K562 (cell line): ENCODE data around the gene MBNL1. TPM values are rescaled to one million over a fixed set of nuclear protein-coding genes. Genes with fewer than 3 reads are reported as not detected.

Experiments used
- EP300 ChIP-seq: IDR thresholded peaks from 2 replicates; pipeline ENCODE4 v1.6.1; 2012; ENCODE audit warnings: low read length, improper control_type of control experiment
- GTF2E2 ChIP-seq: fragments of 200-800 bp; sonication (Bioruptor generic); IDR thresholded peaks from 2 replicates; pipeline ENCODE4 v1.6.1; 2016; ENCODE audit warnings: missing genetic modification characterization, missing compliant biosample characterization
- HLTF ChIP-seq: fragments of 450-650 bp; IDR thresholded peaks from 2 replicates; pipeline ENCODE4 v1.6.1; 2016
- NCOA4 ChIP-seq: fragments of 450-650 bp; IDR thresholded peaks from 2 replicates; pipeline ENCODE4 v1.6.1; 2018; ENCODE audit warnings: mild to moderate bottlenecking; ENCODE audit not compliant: partially characterized antibody
- POLR2A ChIP-seq: fragments of 450-650 bp; conservative IDR thresholded peaks from 2 replicates; pipeline ENCODE4 v1.6.1; 2016
- POLR2AphosphoS5 ChIP-seq: IDR thresholded peaks from 2 replicates; pipeline ENCODE4 v1.6.1; 2011; ENCODE audit warnings: mild to moderate bottlenecking, low read depth, low read length, moderate library complexity; ENCODE audit not compliant: control insufficient read depth, insufficient read depth
- RB1 ChIP-seq: fragments of 450-650 bp; IDR thresholded peaks from 2 replicates; pipeline ENCODE4 v1.6.1; 2017; ENCODE audit warnings: low read depth, mild to moderate bottlenecking
- RBM17 ChIP-seq: fragments of 200-400 bp; formaldehyde crosslinking; IDR thresholded peaks from 2 replicates; pipeline ENCODE4 v1.6.1; 2017; ENCODE audit warnings: low read depth, mild to moderate bottlenecking, low read length, borderline replicate concordance
- RUNX1 ChIP-seq: sonication (generic); IDR thresholded peaks from 2 replicates; pipeline ENCODE4 v1.6.1; 2016; ENCODE audit warnings: antibody characterized with exemption, low read depth
- SPI1 ChIP-seq: IDR thresholded peaks from 2 replicates; pipeline ENCODE4 v1.6.1; 2011; ENCODE audit warnings: low read depth, low read length, control low read depth, borderline replicate concordance
- STAT5A ChIP-seq: IDR thresholded peaks from 2 replicates; pipeline ENCODE4 v1.6.1; 2012; ENCODE audit warnings: low read length, inconsistent platforms, borderline replicate concordance
- ZNF785 ChIP-seq: fragments of 250-450 bp; sonication (Bioruptor Pico); IDR thresholded peaks from 2 replicates; pipeline ENCODE4 v1.4.0; 2020; ENCODE audit warnings: mild to moderate bottlenecking
- polyA plus RNA-seq, 8 experiments: library from polyadenylated mRNA; depleted of rRNA in 4 of 8; stranded (reverse) in 5 of 8; unstranded in 3 of 8; fragments of >200 nt; fragmentation: Nextera tagmentation in 2 of 8; fragmentation: Illumina TruSeq in 1 of 8; extraction: Ambion mirVana in 2 of 8; extraction: Trizol in 1 of 8; gene quantifications; 2 replicates each; pipeline versions ENCODE4 v1.2.1 to v1.2.3, GENCODE V29; 2011 to 2014; ENCODE audit warnings: inconsistent platforms in 1 of 8, missing spikeins in 1 of 8
- total RNA-seq, 7 experiments: library from RNA; depleted of rRNA in 6 of 7; stranded (reverse); fragments of >200 nt in 6 of 7; fragmentation: Illumina TruSeq in 2 of 7; extraction: Trizol in 2 of 7; gene quantifications; 2 replicates each; pipeline versions ENCODE4 v1.2.1 to v1.2.3, GENCODE V29; 2011 to 2021; ENCODE audit warnings: low replicate concordance in 1 of 7
- TF ChIP-seq, protein P1 (sequence below), 2 experiments: fragments of 450-650 bp; IDR thresholded peaks; 2 replicates each; pipeline ENCODE4 v1.6.1; 2016; ENCODE audit warnings: mild to moderate bottlenecking in 2 of 2, borderline replicate concordance in 1 of 2, low read depth in 1 of 2, moderate library complexity in 1 of 2
- TF ChIP-seq, protein P2 (sequence below): fragments of 250-450 bp; sonication (Bioruptor Pico); IDR thresholded peaks from 2 replicates; pipeline ENCODE4 v1.4.0; 2020; ENCODE audit warnings: mild to moderate bottlenecking
- TF ChIP-seq, protein P3 (sequence below): IDR thresholded peaks from 2 replicates; pipeline ENCODE4 v1.6.1; 2012; ENCODE audit warnings: low read depth, low read length, improper control_type of control experiment, borderline replicate concordance

MBNL1 gene
- total and polyA plus RNA-seq, 9 of the 15 experiments (the other 6 are each of a cell fraction or from before 2014, with no cell fraction given), result 70.3 to 243 (median 220) TPM

DNA sequence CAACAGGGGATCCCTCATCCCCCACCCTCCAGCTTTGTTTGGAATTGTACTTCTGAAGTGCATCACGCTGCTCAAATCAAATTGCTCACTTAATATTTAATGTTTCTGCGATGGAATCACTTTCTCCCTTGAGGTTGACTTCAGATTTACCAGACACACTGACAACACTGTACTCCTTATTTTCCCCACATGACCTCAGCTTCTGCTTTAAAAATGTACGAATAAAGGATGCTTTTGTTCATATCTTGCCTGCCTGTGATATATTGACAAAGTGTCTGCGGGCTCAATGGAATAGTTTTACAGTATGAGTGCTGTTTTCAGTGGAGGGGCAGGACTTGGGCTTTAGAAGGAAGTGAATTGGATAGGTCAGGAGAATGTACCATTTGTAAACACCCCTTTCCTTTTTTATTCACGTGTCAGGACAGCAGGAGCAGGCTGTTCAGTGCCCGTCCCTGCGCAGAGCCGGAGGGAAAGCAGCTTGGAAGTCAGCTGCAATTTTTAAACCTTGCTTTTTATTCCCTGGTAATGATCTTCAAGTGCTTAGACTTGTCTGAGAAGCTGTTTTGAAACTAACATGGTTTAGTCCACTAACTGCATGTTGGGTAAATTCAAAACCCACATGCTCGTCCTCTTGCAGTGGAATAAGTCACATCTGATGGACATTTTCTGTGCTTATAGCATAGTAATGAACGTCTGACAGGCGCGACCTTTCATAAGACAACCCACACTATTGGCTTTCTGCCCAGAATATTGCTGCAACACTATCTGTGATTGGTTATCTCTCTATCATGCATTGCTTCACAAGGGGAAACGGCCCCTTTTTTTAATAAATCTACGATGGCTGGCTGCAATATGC, 29.9 kb downstream of the MBNL1 start (continued):
- TF ChIP-seq, protein P1, sequence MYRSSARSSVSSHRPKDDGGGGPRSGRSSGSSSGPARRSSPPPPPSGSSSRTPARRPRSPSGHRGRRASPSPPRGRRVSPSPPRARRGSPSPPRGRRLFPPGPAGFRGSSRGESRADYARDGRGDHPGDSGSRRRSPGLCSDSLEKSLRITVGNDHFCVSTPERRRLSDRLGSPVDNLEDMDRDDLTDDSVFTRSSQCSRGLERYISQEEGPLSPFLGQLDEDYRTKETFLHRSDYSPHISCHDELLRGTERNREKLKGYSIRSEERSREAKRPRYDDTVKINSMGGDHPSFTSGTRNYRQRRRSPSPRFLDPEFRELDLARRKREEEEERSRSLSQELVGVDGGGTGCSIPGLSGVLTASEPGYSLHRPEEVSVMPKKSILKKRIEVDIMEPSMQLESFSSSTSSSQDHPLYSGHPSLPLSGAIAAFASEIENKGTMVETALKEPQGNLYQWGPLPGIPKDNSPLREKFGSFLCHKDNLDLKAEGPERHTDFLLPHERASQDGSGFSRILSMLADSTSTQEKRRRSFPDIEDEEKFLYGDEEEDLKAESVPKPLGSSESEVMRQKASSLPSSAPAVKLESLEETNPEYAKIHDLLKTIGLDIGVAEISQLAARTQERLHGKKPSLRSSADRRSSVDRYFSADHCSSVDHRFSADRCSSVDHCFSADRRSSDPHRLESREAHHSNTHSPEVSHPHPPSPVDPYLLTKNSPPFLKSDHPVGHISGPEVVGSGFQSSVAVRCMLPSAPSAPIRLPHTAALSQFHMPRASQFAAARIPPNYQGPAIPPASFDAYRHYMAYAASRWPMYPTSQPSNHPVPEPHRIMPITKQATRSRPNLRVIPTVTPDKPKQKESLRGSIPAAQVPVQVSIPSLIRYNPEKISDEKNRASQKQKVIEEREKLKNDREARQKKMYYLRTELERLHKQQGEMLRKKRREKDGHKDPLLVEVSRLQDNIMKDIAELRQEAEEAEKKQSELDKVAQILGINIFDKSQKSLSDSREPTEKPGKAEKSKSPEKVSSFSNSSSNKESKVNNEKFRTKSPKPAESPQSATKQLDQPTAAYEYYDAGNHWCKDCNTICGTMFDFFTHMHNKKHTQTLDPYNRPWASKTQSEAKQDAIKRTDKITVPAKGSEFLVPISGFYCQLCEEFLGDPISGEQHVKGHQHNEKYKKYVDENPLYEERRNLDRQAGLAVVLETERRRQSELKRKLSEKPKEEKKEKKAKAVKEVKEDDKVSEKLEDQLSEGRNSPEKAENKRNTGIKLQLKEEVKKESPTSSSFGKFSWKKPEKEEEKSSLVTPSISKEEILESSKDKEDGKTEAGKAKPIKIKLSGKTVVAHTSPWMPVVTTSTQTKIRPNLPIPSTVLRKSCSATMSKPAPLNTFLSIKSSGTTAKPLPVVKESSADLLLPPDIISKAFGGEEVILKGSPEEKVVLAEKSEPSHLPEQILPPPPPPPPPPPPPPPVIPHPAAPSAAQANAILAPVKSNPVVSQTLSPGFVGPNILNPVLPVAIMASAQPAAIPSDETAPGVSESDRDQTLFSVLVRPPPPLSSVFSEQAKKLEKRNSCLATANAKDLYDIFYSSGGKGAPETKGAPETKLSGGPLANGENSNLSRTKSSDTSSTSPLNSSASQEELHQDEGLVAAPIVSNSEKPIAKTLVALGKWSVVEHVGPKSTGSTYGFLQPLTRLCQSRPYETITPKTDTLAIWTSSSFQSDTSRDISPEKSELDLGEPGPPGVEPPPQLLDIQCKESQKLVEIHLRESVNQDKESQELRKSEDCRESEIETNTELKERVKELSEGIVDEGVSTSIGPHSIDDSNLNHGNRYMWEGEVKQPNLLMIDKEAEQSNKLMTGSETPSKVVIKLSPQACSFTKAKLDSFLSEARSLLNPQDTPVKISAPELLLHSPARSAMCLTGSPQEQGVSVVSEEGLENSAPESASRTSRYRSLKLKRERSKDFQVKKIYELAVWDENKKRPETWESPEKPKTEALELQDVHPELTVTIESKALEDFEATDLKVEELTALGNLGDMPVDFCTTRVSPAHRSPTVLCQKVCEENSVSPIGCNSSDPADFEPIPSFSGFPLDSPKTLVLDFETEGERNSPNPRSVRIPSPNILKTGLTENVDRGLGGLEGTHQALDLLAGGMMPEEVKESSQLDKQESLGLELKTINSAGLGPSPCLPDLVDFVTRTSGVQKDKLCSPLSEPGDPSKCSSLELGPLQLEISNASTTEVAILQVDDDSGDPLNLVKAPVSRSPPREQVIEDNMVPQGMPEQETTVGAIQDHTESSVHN (IDR thresholded peaks at IDR 0.05; ENCODE audit: borderline replicate concordance in 1 of 2, low read depth in 1 of 2), result no peak
- TF ChIP-seq, protein P2, sequence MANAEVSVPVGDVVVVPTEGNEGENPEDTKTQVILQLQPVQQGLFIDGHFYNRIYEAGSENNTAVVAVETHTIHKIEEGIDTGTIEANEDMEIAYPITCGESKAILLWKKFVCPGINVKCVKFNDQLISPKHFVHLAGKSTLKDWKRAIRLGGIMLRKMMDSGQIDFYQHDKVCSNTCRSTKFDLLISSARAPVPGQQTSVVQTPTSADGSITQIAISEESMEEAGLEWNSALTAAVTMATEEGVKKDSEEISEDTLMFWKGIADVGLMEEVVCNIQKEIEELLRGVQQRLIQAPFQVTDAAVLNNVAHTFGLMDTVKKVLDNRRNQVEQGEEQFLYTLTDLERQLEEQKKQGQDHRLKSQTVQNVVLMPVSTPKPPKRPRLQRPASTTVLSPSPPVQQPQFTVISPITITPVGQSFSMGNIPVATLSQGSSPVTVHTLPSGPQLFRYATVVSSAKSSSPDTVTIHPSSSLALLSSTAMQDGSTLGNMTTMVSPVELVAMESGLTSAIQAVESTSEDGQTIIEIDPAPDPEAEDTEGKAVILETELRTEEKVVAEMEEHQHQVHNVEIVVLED (CRISPR knock-in tag), result no peak
- TF ChIP-seq RUNX1 (no peak), SPI1 (0 out of 2 replicates have a peak, but pooled peaks have one; percentile 31), POLR2AphosphoS5 (peak; percentile 31; the same call in 1 of the 2 replicates), ZNF785 (CRISPR knock-in tag) (no peak), STAT5A (no peak), HLTF (no peak), RB1 (no peak), EP300 (peak; percentile 45), NCOA4 (no peak), POLR2A (no peak), RBM17 (no peak), GTF2E2 (tag) (no peak)
- TF ChIP-seq, protein P3, sequence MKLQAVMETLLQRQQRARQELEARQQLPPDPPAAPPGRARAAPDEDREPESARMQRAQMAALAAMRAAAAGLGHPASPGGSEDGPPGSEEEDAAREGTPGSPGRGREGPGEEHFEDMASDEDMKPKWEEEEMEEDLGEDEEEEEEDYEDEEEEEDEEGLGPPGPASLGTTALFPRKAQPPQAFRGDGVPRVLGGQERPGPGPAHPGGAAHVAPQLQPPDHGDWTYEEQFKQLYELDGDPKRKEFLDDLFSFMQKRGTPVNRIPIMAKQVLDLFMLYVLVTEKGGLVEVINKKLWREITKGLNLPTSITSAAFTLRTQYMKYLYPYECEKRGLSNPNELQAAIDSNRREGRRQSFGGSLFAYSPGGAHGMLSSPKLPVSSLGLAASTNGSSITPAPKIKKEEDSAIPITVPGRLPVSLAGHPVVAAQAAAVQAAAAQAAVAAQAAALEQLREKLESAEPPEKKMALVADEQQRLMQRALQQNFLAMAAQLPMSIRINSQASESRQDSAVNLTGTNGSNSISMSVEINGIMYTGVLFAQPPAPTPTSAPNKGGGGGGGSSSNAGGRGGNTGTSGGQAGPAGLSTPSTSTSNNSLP, result peak; percentile 57; the same call in 1 of the 2 replicates
